DOHH2 (cell line): ENCODE measurements around the gene FGA.

Source experiments
- EZH2phosphoT487 ChIP-seq: fragments of 200-600 bp; sonication (generic); IDR thresholded peaks from 2 replicates; pipeline ENCODE4 v1.6.1; 2017; ENCODE audit warnings: borderline replicate concordance, mild to moderate bottlenecking, antibody characterized with exemption, low read length, moderate library complexity, mixed read lengths
- TF ChIP-seq, protein P1 (sequence below): fragments of 200-600 bp; sonication (generic); IDR thresholded peaks from one replicate; pipeline ENCODE4 v1.5.1; 2014; ENCODE audit warnings: antibody characterized with exemption, mild to moderate bottlenecking, low read depth, low read length; ENCODE audit not compliant: poor library complexity, severe bottlenecking

DNA sequence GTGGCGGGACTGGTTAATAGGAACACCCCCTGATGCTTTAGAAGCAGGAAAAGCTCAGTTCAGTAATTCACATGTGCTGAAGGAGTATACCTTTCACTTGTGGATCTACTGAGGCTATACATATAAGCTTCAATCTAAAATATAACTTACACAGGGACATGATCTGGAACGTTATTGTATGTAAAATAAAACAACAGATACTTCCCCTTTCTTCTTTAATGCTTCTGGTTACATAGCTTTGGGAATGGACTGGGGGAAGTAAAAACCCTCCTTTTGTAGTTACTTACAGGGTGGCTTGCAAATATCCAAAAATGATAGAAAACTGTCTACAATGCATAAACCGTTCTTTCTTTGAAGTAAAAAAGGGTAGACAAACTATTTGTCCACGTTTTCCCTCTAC, 20.0 kb upstream of the FGA start:
- TF ChIP-seq, protein P1, sequence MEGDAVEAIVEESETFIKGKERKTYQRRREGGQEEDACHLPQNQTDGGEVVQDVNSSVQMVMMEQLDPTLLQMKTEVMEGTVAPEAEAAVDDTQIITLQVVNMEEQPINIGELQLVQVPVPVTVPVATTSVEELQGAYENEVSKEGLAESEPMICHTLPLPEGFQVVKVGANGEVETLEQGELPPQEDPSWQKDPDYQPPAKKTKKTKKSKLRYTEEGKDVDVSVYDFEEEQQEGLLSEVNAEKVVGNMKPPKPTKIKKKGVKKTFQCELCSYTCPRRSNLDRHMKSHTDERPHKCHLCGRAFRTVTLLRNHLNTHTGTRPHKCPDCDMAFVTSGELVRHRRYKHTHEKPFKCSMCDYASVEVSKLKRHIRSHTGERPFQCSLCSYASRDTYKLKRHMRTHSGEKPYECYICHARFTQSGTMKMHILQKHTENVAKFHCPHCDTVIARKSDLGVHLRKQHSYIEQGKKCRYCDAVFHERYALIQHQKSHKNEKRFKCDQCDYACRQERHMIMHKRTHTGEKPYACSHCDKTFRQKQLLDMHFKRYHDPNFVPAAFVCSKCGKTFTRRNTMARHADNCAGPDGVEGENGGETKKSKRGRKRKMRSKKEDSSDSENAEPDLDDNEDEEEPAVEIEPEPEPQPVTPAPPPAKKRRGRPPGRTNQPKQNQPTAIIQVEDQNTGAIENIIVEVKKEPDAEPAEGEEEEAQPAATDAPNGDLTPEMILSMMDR = no peak
- no peak for TF ChIP-seq EZH2phosphoT487
